HepG2 (cell line): ENCODE results near the gene MDFI. TPM values are rescaled to one million over a fixed set of nuclear protein-coding genes. Genes with fewer than 3 reads are reported as not detected.

Experiments used
- ATAC-seq: fragments of 200-7000 bp; cut with Tn5 transposase; 3 replicates; pipeline ENCODE4 v1.9.1; 2020; ENCODE audit warnings: mild to moderate bottlenecking, moderate library complexity
- BruUV-seq: library from RNA; stranded (reverse); fragments of 400-500 nt; replicated peaks from 2 replicates; lab custom pipeline; 2021; lab: Mats Ljungman, UMichigan
- CTCF ChIA-PET: fragments of 300-600 bp; formaldehyde crosslinking; extraction: SDS; loops from one replicate; lab custom pipeline; 2021; ENCODE audit warnings: low total read pairs, inconsistent platforms, low intra/inter-chr PET ratio; lab: Yijun Ruan, JAX
- POLR2A ChIA-PET: fragments of 350-600 bp; sonication (Branson Sonifier 250); formaldehyde crosslinking; loops from one replicate; lab custom pipeline; 2020; ENCODE audit warnings: antibody characterized with exemption, inconsistent platforms; lab: Yijun Ruan, JAX
- DNase-seq: peaks from one replicate; pipeline ENCODE4 v3.0.0-alpha.2; 2015; ENCODE audit warnings: low spot score
- FAIRE-seq: peaks from 3 replicates; lab custom pipeline; 2011; peaks lifted over from hg19 to GRCh38; lab: Jason Lieb, UNC
- H2AFZ ChIP-seq: one replicate; pipeline ENCODE4 v1.6.1; 2011; ENCODE audit warnings: low read length, inconsistent platforms
- H3K27ac ChIP-seq: fragments of 300-600 bp; 3 replicates; pipeline ENCODE4 v1.8.0; 2011; ENCODE audit warnings: mixed run types, mild to moderate bottlenecking, mixed read lengths, low read length, inconsistent platforms; ENCODE audit not compliant: insufficient read depth; ENCODE audit errors: extremely low read length
- H3K27me3 ChIP-seq, 2 experiments: fragments of 200-600 bp in 1 of 2; 2 replicates in 1 of 2; 3 replicates in 1 of 2; pipeline versions ENCODE4 v1.6.0 to v1.8.0; 2011; ENCODE audit warnings: low read length in 2 of 2, mild to moderate bottlenecking in 2 of 2, moderate library complexity in 2 of 2, inconsistent platforms in 1 of 2; ENCODE audit not compliant: insufficient read depth in 2 of 2, control insufficient read depth in 1 of 2
- H3K36me3 ChIP-seq, 2 experiments: fragments of 200-600 bp in 1 of 2; replicated peaks in 1 of 2; 2 replicates in 1 of 2; 3 replicates in 1 of 2; pipeline versions ENCODE4 v1.5.1 to v1.8.0; 2011; ENCODE audit warnings: low read length in 2 of 2, inconsistent platforms in 1 of 2; ENCODE audit not compliant: insufficient read depth in 2 of 2, control insufficient read depth in 1 of 2
- H3K4me1 ChIP-seq: 2 replicates; pipeline ENCODE4 v1.5.1; 2012; ENCODE audit warnings: low read length, inconsistent platforms; ENCODE audit not compliant: insufficient read depth
- H3K4me2 ChIP-seq: 2 replicates; pipeline ENCODE4 v1.6.0; 2011; ENCODE audit warnings: low read depth, low read length, inconsistent platforms
- H3K4me3 ChIP-seq, 3 experiments: fragments of 200-600 bp in 1 of 3; sonication (generic), shearing (Covaris generic) in 1 of 3; replicated peaks in 1 of 3; 2 replicates each; pipeline ENCODE4 v1.5.1; 2011 to 2016; ENCODE audit warnings: low read length in 3 of 3, inconsistent platforms in 2 of 3, low read depth in 2 of 3, mild to moderate bottlenecking in 2 of 3, control low read depth in 1 of 3, mixed read lengths in 1 of 3; ENCODE audit not compliant: insufficient read depth in 1 of 3
- H3K79me2 ChIP-seq: one replicate; pipeline ENCODE4 v1.6.1; 2011; ENCODE audit warnings: low read length, inconsistent platforms; ENCODE audit not compliant: insufficient read depth
- H3K9ac ChIP-seq: 2 replicates; pipeline ENCODE4 v1.6.0; 2011; ENCODE audit warnings: mild to moderate bottlenecking, low read depth, low read length, inconsistent platforms; ENCODE audit not compliant: insufficient read depth
- H3K9me3 ChIP-seq: 2 replicates; pipeline ENCODE4 v1.5.1; 2012; ENCODE audit warnings: mild to moderate bottlenecking, low read length
- H4K20me1 ChIP-seq: 2 replicates; pipeline ENCODE4 v1.6.0; 2011; ENCODE audit warnings: inconsistent platforms, mild to moderate bottlenecking, low read length, moderate library complexity; ENCODE audit not compliant: insufficient read depth
- EHMT2 ChIP-seq: fragments of 200-600 bp; sonication (generic); IDR thresholded peaks from 2 replicates; pipeline ENCODE4 v1.7.0; 2017; ENCODE audit warnings: antibody characterized with exemption, low read depth, low read length, borderline replicate concordance
- WGBS: methylation state at CpG from one replicate; pipeline ENCODE4 v1.1.6; 2017; ENCODE audit warnings: low lambda C conversion rate; 5-methylcytosine and 5-hydroxymethylcytosine counted together
- in situ Hi-C: cut with HindIII; loops from 2 replicates; pipeline ENCODE4 v1.10.0; 2017; ENCODE audit warnings: low pct_unique_long_range_greater_than_20kb; ENCODE audit not compliant: extremely low pct_ligation_motif_present
- intact Hi-C: fragments of 100-400 bp; cut with micrococcal nuclease; formaldehyde crosslinking; loops from one replicate; pipeline ENCODE4 v1.10.0; 2022; ENCODE audit not compliant: unreplicated experiment
- polyA plus RNA-seq, 8 experiments: library from polyadenylated mRNA; depleted of rRNA in 3 of 8; stranded (reverse) in 7 of 8; unstranded in 1 of 8; fragments of >200 nt; fragmentation: Illumina TruSeq in 4 of 8; extraction: Trizol in 4 of 8; gene quantifications; 2 replicates each; pipeline versions ENCODE4 v1.2.1 to v1.2.3, GENCODE V29; 2011 to 2016; ENCODE audit warnings: low read depth in 4 of 8, missing spikeins in 1 of 8, mixed read lengths in 1 of 8; ENCODE audit not compliant: insufficient read depth in 1 of 8
- total RNA-seq, 5 experiments: library from RNA; depleted of rRNA; stranded (reverse); fragments of >200 nt; fragmentation: Illumina TruSeq; extraction: Trizol; gene quantifications; 2 replicates each; pipeline ENCODE4 v1.2.3, GENCODE V29; 2016; ENCODE audit warnings: low read depth in 1 of 5
- TF ChIP-seq, protein P1 (sequence below): sonication (generic); formaldehyde crosslinking; IDR thresholded peaks from 2 replicates; pipeline ENCODE4 v1.4.0; 2020; ENCODE audit warnings: missing genetic modification reagents
- TF ChIP-seq, protein P2 (sequence below): sonication (generic); formaldehyde crosslinking; IDR thresholded peaks from 2 replicates; pipeline ENCODE4 v1.5.1; 2020; ENCODE audit warnings: mild to moderate bottlenecking, missing genetic modification reagents, moderate library complexity

Gene MDFI
- total and polyA plus RNA-seq, 2 of the 13 experiments (the other 11 are each of a cell fraction or from before 2014, with no cell fraction given) = 0.28 TPM; not detected in 1

GRCh38 chr6:41599852-41600445 lies 38.3 kb upstream of the MDFI start:
- no peak for DNase-seq
- Histone ChIP-seq H3K9ac (no peak overlapping the region), H3K9me3 (no peaks in the 10 kb centered on the region), H3K4me1 (peaks cover 7% of the 10 kb centered on the region), H3K4me3 (no peak overlapping the region), H3K27me3 (peaks cover 0 to 6% of the 10 kb centered on the region in 2 experiments; a peak in 3 of 5 replicates), H3K79me2 (no peaks in the 10 kb centered on the region), H3K36me3 (peaks cover 27 to 37% of the 10 kb centered on the region in 2 experiments)
- 94% methylated on average over 14 of the region's 14 CpGs for WGBS
- CTCF ChIA-PET = interaction anchor here (1.0 to 6.3 kb wide), 4 partner anchors 8 to 231 kb away, joined by 3 to 113 read pairs (median 20); no protein-coding TSS in a partner anchor
- in situ Hi-C loops = loop anchor here (5.0 kb wide), 1 partner anchor 82 kb away; no protein-coding TSS in a partner anchor
- no peak for ATAC-seq
- intact Hi-C loops = loop anchor here (5.0 kb wide), 1 partner anchor 177 kb away; the partner anchor contains the start of gene FRS3
- TF ChIP-seq, protein P1, sequence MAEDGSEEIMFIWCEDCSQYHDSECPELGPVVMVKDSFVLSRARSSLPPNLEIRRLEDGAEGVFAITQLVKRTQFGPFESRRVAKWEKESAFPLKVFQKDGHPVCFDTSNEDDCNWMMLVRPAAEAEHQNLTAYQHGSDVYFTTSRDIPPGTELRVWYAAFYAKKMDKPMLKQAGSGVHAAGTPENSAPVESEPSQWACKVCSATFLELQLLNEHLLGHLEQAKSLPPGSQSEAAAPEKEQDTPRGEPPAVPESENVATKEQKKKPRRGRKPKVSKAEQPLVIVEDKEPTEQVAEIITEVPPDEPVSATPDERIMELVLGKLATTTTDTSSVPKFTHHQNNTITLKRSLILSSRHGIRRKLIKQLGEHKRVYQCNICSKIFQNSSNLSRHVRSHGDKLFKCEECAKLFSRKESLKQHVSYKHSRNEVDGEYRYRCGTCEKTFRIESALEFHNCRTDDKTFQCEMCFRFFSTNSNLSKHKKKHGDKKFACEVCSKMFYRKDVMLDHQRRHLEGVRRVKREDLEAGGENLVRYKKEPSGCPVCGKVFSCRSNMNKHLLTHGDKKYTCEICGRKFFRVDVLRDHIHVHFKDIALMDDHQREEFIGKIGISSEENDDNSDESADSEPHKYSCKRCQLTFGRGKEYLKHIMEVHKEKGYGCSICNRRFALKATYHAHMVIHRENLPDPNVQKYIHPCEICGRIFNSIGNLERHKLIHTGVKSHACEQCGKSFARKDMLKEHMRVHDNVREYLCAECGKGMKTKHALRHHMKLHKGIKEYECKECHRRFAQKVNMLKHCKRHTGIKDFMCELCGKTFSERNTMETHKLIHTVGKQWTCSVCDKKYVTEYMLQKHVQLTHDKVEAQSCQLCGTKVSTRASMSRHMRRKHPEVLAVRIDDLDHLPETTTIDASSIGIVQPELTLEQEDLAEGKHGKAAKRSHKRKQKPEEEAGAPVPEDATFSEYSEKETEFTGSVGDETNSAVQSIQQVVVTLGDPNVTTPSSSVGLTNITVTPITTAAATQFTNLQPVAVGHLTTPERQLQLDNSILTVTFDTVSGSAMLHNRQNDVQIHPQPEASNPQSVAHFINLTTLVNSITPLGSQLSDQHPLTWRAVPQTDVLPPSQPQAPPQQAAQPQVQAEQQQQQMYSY = no peak
- no peak for TF ChIP-seq EHMT2
- TF ChIP-seq, protein P2, sequence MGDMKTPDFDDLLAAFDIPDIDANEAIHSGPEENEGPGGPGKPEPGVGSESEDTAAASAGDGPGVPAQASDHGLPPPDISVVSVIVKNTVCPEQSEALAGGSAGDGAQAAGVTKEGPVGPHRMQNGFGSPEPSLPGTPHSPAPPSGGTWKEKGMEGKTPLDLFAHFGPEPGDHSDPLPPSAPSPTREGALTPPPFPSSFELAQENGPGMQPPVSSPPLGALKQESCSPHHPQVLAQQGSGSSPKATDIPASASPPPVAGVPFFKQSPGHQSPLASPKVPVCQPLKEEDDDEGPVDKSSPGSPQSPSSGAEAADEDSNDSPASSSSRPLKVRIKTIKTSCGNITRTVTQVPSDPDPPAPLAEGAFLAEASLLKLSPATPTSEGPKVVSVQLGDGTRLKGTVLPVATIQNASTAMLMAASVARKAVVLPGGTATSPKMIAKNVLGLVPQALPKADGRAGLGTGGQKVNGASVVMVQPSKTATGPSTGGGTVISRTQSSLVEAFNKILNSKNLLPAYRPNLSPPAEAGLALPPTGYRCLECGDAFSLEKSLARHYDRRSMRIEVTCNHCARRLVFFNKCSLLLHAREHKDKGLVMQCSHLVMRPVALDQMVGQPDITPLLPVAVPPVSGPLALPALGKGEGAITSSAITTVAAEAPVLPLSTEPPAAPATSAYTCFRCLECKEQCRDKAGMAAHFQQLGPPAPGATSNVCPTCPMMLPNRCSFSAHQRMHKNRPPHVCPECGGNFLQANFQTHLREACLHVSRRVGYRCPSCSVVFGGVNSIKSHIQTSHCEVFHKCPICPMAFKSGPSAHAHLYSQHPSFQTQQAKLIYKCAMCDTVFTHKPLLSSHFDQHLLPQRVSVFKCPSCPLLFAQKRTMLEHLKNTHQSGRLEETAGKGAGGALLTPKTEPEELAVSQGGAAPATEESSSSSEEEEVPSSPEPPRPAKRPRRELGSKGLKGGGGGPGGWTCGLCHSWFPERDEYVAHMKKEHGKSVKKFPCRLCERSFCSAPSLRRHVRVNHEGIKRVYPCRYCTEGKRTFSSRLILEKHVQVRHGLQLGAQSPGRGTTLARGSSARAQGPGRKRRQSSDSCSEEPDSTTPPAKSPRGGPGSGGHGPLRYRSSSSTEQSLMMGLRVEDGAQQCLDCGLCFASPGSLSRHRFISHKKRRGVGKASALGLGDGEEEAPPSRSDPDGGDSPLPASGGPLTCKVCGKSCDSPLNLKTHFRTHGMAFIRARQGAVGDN (CRISPR knock-in tag) = no peak
- TF ChIP-seq, all 625 proteins: peak for 0
- POLR2A ChIA-PET = no interaction called here
- Histone ChIP-seq H4K20me1 (peaks cover 3% of the 10 kb centered on the region; the same call in 1 of the 2 replicates), H3K27ac (no peak overlapping the region), H2AFZ (no peak overlapping the region), H3K4me2 (no peak overlapping the region)
- TSS peak; percentile 49 for BruUV-seq
- no peak for FAIRE-seq
